ENCODE results near the gene SHISAL2A.
"Not testable (repeated sequence)": the region's sequence is repeated elsewhere in the genome, so short reads cannot be mapped to it uniquely, and the experiment has no call there.

Gene SHISAL2A

GRCh38 chr1:52691821-52692220 is 58.9 kb downstream of the SHISAL2A start:
- peak; percentile 81 for DNase-seq

- DNase-seq, result no peak
Measured at GRCh38 chr1:52692697-52693096, 59.7 kb downstream of the SHISAL2A start.

- DNase-seq, result not testable (repeated sequence)
Measured at GRCh38 chr1:52693351-52693750, 60.4 kb downstream of the SHISAL2A start.

- DNase-seq, result peak; percentile 27
Measured at GRCh38 chr1:52693843-52694242, 60.9 kb downstream of the SHISAL2A start.

- DNase-seq, result no peak
Measured at GRCh38 chr1:52695627-52696026, 62.7 kb downstream of the SHISAL2A start.

- DNase-seq, result peak; percentile 82
Measured at GRCh38 chr1:52697795-52698674, 65.1 kb downstream of the SHISAL2A start, which contains the start of gene COA7. COA7 (minus strand) TSS chr1:52698347; CDS start chr1:52698326, 21 bp downstream.

- DNase-seq, result peak; percentile 94
Measured at GRCh38 chr1:52702886-52703787, 70.2 kb downstream of the SHISAL2A start.

- DNase-seq, result no peak
Measured at GRCh38 chr1:52706136-52706670, 73.2 kb downstream of the SHISAL2A start.
